ENCODE data around the gene RAD52.

The RAD52 gene

GRCh38 chr12:915090-915489 is 34.4 kb downstream of the RAD52 start:
- Mint-ChIP-seq H3K9me3 (no peaks in the 10 kb centered on the region), H3K27ac (peak overlapping the region; percentile 19), H3K27me3 (no peaks in the 10 kb centered on the region), H3K4me3 (no peak overlapping the region), H3K4me1 (peaks cover 6% of the 10 kb centered on the region), H3K36me3 (peaks cover 20% of the 10 kb centered on the region)
- ATAC-seq (ENCODE audit: low read depth) (no peak), DNase-seq (ENCODE audit: low spot score in 2 of 2) (no peak)

GRCh38 chr12:913919-914698 is 35.4 kb downstream of the RAD52 start:
- H3K4me1 Mint-ChIP-seq: peaks cover 10% of the 10 kb centered on the region
- no peak overlapping the region for H3K4me3 Mint-ChIP-seq
- H3K27ac Mint-ChIP-seq: peak overlapping the region; percentile 28
- peaks cover 25% of the 10 kb centered on the region for H3K36me3 Mint-ChIP-seq
- no peaks in the 10 kb centered on the region for H3K9me3 Mint-ChIP-seq
- DNase-seq (ENCODE audit: low spot score in 2 of 2): no peak
- no peak for ATAC-seq (ENCODE audit: low read depth)
- no peaks in the 10 kb centered on the region for H3K27me3 Mint-ChIP-seq

- Mint-ChIP-seq H3K27ac (no peak overlapping the region), H3K4me3 (no peak overlapping the region), H3K36me3 (peaks cover 24% of the 10 kb centered on the region), H3K9me3 (no peaks in the 10 kb centered on the region), H3K27me3 (no peaks in the 10 kb centered on the region), H3K4me1 (peaks cover 10% of the 10 kb centered on the region)
- no peak for DNase-seq (ENCODE audit: low spot score in 2 of 2)
- no peak for ATAC-seq (ENCODE audit: low read depth)
These were observed 36.8 kb downstream of the RAD52 start for GRCh38 chr12:912466-913235.

- DNase-seq (ENCODE audit: low spot score in 2 of 2): no peak
- Mint-ChIP-seq H3K9me3 (no peaks in the 10 kb centered on the region), H3K4me3 (no peak overlapping the region), H3K27me3 (no peaks in the 10 kb centered on the region), H3K4me1 (peaks cover 10% of the 10 kb centered on the region), H3K27ac (peak overlapping the region; percentile 75), H3K36me3 (peaks cover 25% of the 10 kb centered on the region)
- no peak for ATAC-seq (ENCODE audit: low read depth)
These were observed 38.2 kb downstream of the RAD52 start for GRCh38 chr12:911191-911826.

- H3K27me3 Mint-ChIP-seq: no peaks in the 10 kb centered on the region
- no peak for DNase-seq (ENCODE audit: low spot score in 2 of 2)
- H3K27ac Mint-ChIP-seq: peak overlapping the region; percentile 75
- ATAC-seq (ENCODE audit: low read depth): no peak
- peaks cover 11% of the 10 kb centered on the region for H3K4me1 Mint-ChIP-seq
- peaks cover 31% of the 10 kb centered on the region for H3K36me3 Mint-ChIP-seq
- H3K9me3 Mint-ChIP-seq: no peaks in the 10 kb centered on the region
- no peak overlapping the region for H3K4me3 Mint-ChIP-seq
These were observed 39.1 kb downstream of the RAD52 start for GRCh38 chr12:910416-910815.

- H3K9me3 Mint-ChIP-seq: no peaks in the 10 kb centered on the region
- H3K4me3 Mint-ChIP-seq: no peak overlapping the region
- H3K4me1 Mint-ChIP-seq: peaks cover 12% of the 10 kb centered on the region
- no peak for ATAC-seq (ENCODE audit: low read depth)
- H3K36me3 Mint-ChIP-seq: peaks cover 33% of the 10 kb centered on the region
- peak overlapping the region; percentile 85 for H3K27ac Mint-ChIP-seq
- DNase-seq (ENCODE audit: low spot score in 2 of 2): no peak
- H3K27me3 Mint-ChIP-seq: no peaks in the 10 kb centered on the region
These were observed 39.6 kb downstream of the RAD52 start for GRCh38 chr12:909861-910260.

GRCh38 chr12:907413-908185 is 41.9 kb downstream of the RAD52 start:
- DNase-seq (ENCODE audit: low spot score in 2 of 2) (no peak), ATAC-seq (ENCODE audit: low read depth) (no peak)
- H3K27ac Mint-ChIP-seq: no peak overlapping the region
- peaks cover 31% of the 10 kb centered on the region for H3K36me3 Mint-ChIP-seq
- H3K27me3 Mint-ChIP-seq: no peaks in the 10 kb centered on the region
- no peak overlapping the region for H3K4me3 Mint-ChIP-seq
- H3K9me3 Mint-ChIP-seq: no peaks in the 10 kb centered on the region
- H3K4me1 Mint-ChIP-seq: peaks cover 12% of the 10 kb centered on the region

- H3K9me3 Mint-ChIP-seq: no peaks in the 10 kb centered on the region
- DNase-seq (ENCODE audit: low spot score in 2 of 2) (no peak), ATAC-seq (ENCODE audit: low read depth) (no peak)
- no peak overlapping the region for H3K4me3 Mint-ChIP-seq
- H3K36me3 Mint-ChIP-seq: peaks cover 43% of the 10 kb centered on the region
- H3K27me3 Mint-ChIP-seq: no peaks in the 10 kb centered on the region
- peaks cover 12% of the 10 kb centered on the region for H3K4me1 Mint-ChIP-seq
- peak overlapping the region; percentile 82 for H3K27ac Mint-ChIP-seq
These were observed 43.4 kb downstream of the RAD52 start for GRCh38 chr12:906062-906585.

- Mint-ChIP-seq H3K27me3 (no peaks in the 10 kb centered on the region), H3K4me1 (peaks cover 12% of the 10 kb centered on the region), H3K4me3 (peak overlapping the region; percentile 11), H3K27ac (peak overlapping the region; percentile 82), H3K36me3 (peaks cover 47% of the 10 kb centered on the region), H3K9me3 (no peaks in the 10 kb centered on the region)
- DNase-seq (ENCODE audit: low spot score in 2 of 2) (no peak), ATAC-seq (ENCODE audit: low read depth) (peak; percentile 31)
These were observed 44.0 kb downstream of the RAD52 start for GRCh38 chr12:905261-906031.

GRCh38 chr12:904010-904414 is 45.5 kb downstream of the RAD52 start:
- peak overlapping the region; percentile 67 for H3K27ac Mint-ChIP-seq
- peaks cover 47% of the 10 kb centered on the region for H3K36me3 Mint-ChIP-seq
- H3K9me3 Mint-ChIP-seq: no peaks in the 10 kb centered on the region
- no peak for DNase-seq (ENCODE audit: low spot score in 2 of 2)
- no peak for ATAC-seq (ENCODE audit: low read depth)
- H3K4me1 Mint-ChIP-seq: peaks cover 8% of the 10 kb centered on the region
- no peaks in the 10 kb centered on the region for H3K27me3 Mint-ChIP-seq
- no peak overlapping the region for H3K4me3 Mint-ChIP-seq

- no peaks in the 10 kb centered on the region for H3K9me3 Mint-ChIP-seq
- no peak for DNase-seq (ENCODE audit: low spot score in 2 of 2)
- peaks cover 8% of the 10 kb centered on the region for H3K4me1 Mint-ChIP-seq
- H3K27ac Mint-ChIP-seq: peak overlapping the region; percentile 67
- H3K36me3 Mint-ChIP-seq: peaks cover 43% of the 10 kb centered on the region
- no peak overlapping the region for H3K4me3 Mint-ChIP-seq
- ATAC-seq (ENCODE audit: low read depth): no peak
- H3K27me3 Mint-ChIP-seq: no peaks in the 10 kb centered on the region
These were observed 46.4 kb downstream of the RAD52 start for GRCh38 chr12:903055-903454.

GRCh38 chr12:902581-902980 is 46.9 kb downstream of the RAD52 start:
- DNase-seq (ENCODE audit: low spot score in 2 of 2) (no peak), ATAC-seq (ENCODE audit: low read depth) (no peak)
- H3K9me3 Mint-ChIP-seq: no peaks in the 10 kb centered on the region
- no peak overlapping the region for H3K4me3 Mint-ChIP-seq
- H3K27me3 Mint-ChIP-seq: no peaks in the 10 kb centered on the region
- peaks cover 40% of the 10 kb centered on the region for H3K36me3 Mint-ChIP-seq
- peak overlapping the region; percentile 67 for H3K27ac Mint-ChIP-seq
- H3K4me1 Mint-ChIP-seq: peaks cover 8% of the 10 kb centered on the region

- Mint-ChIP-seq H3K36me3 (peaks cover 34% of the 10 kb centered on the region), H3K27ac (no peak overlapping the region), H3K4me1 (no peaks in the 10 kb centered on the region), H3K27me3 (no peaks in the 10 kb centered on the region), H3K4me3 (no peak overlapping the region), H3K9me3 (no peaks in the 10 kb centered on the region)
- no peak for DNase-seq (ENCODE audit: low spot score in 2 of 2)
- ATAC-seq (ENCODE audit: low read depth): no peak
These were observed 52.1 kb downstream of the RAD52 start for GRCh38 chr12:897386-897785.

Data from memory B cell (primary cell).